Right ventricle myocardium inferior (tissue), 1 donor: ENCODE data around the gene RNFT2. TPM values are rescaled to one million over a fixed set of nuclear protein-coding genes. Genes with fewer than 3 reads are reported as not detected.

Experiments
- ATAC-seq: fragments of 200-7000 bp; cut with Tn5 transposase; one replicate; pipeline ENCODE4 v1.9.1; 2020; ENCODE audit warnings: mild to moderate bottlenecking, moderate library complexity
- DNase-seq: peaks from one replicate; pipeline ENCODE4 v3.0.0; 2021; ENCODE audit errors: missing footprints
- intact Hi-C: fragments of 100-400 bp; cut with DNase I; formaldehyde crosslinking; loops from one replicate; pipeline ENCODE4 v1.11.0; 2022
- total RNA-seq: library from RNA; stranded (reverse); fragmentation: NEBNext Ultra II Directional; extraction: Animal tissue kit (Norgen Biotek cat#: 25700); gene quantifications from one replicate; pipeline ENCODE4 v1.2.1, GENCODE V29; 2021
- donor health status: DM: no; HTN: yes; CAD: no; lungs with severe emphysema.

The RNFT2 gene
- total RNA-seq, 1 donor from 2014 or later: 1.0 TPM

DNA sequence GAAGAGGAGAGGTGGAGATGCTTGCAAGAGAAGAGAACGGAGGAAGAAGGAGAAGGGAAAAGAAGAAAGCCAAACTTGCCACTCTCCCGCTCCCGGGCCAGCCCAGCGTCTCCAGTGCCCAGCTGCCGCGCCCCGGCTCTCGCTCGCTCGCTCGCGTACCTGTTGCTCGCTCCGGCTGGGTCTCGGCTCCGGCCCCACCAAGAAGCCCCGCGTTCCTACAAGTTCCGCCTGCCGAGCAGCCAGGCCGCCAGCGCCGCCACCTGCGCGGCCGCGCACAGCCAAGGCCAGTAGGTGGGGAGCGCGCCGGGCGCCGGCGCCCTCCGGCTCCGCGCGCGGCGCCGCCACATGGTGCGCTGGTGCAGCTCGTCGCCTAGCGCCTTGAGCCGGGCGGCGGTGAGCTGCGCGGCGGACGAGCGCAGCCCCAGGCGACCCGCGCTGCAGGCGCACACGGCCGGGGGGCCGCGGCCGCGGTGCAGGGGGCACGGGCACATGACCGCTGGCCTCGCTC lies 142.8 kb downstream of the RNFT2 start:
- ATAC-seq (peak; percentile 81), DNase-seq (no peak)
- intact Hi-C loops: loop anchor here (5.0 kb wide), 1 partner anchor 179 kb away; no protein-coding TSS in a partner anchor

DNA sequence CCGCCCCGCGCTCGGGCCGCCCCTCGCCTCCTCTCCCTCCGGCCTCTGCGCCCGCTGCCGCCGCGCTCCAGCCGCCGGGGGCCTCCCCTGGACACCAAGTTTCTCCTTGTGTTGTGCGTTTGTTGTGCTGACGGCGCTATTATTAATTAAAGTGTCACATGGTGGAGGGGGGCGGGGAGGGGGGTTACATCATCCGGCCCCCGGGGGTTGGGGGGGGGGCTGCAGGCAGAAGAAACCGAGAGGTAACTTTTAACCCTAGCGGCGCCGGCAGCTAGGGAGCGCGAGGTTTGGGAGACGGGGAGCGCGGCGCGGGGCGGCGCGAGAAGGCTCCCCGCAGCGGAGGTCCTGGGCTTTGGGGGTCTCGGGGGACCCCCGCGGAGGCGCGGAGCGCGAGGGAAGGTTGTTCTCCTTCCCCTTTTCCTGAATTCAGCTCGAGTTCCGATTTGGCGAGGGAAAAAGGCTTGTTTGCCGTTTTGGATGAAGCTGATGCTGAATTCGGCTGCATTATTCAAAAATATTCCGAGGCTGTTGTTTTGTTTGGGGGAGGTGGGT lies 143.3 kb downstream of the RNFT2 start, which contains the start of gene HRK:
Gene HRK (minus strand): TSS at position 117 of the 552 bp plus-strand sequence. CDS start 134 bp downstream, outside the sequence.
- no peak for ATAC-seq

GRCh38 chr12:116881877-116882507 lies 143.9 kb downstream of the RNFT2 start:
- intact Hi-C loops: loop anchor here (5.0 kb wide), 1 partner anchor 180 kb away; no protein-coding TSS in a partner anchor

More for the DNA sequence above, 143.3 kb downstream of the RNFT2 start, which contains the start of gene HRK:
- intact Hi-C loops: loop anchor here (5.0 kb wide), 1 partner anchor 179 kb away; no protein-coding TSS in a partner anchor
- DNase-seq: no peak

GRCh38 chr12:116882742-116883141 lies 144.6 kb downstream of the RNFT2 start:
- intact Hi-C loops: loop anchor here (5.0 kb wide), 1 partner anchor 180 kb away; no protein-coding TSS in a partner anchor
- DNase-seq (no peak), ATAC-seq (no peak)

More at GRCh38 chr12:116881877-116882507, 143.9 kb downstream of the RNFT2 start:
- DNase-seq: no peak
- ATAC-seq: no peak

DNA sequence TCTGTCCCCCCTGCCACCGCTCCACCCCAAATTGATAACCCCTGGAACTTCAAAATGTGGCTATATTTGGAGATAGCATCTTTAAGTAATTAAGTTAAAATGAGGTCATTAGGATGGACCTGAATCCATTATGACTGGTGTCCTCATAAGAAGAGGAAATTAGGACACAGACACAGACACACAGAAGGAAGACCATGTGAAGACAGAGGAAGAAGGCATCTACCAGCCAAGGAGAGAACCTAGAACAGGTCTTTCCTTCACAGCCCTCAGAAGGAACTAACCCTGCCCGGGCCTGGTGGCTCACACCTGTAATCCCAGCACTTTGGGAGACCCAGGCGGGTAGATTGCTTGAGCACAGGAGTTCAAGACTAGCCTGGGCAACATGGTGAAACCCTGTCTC lies 146.8 kb downstream of the RNFT2 start:
- ATAC-seq (no peak), DNase-seq (no peak)
- intact Hi-C loops: loop anchor here (5.0 kb wide), 1 partner anchor 183 kb away; no protein-coding TSS in a partner anchor

DNA sequence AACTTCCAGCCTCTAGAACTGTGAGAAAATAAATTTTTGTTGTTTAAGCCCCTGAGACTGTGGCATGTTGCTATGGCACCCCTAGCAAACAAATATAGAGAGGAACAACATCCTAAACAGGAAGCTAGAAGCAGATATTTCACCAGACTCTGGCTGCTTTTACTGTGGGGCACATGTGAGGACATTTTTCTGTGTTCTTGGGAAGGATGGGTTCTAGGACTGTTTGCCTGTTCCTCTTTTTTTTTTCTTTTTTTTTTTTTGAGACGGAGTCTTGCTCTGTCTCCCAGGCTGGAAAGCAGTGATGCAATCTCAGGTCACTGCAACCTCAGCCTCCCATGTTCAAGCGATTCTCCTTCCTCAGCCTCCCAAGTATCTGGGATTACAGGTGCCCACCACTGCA lies 147.4 kb downstream of the RNFT2 start:
- intact Hi-C loops: no loop called here
- ATAC-seq (no peak), DNase-seq (no peak)

DNA sequence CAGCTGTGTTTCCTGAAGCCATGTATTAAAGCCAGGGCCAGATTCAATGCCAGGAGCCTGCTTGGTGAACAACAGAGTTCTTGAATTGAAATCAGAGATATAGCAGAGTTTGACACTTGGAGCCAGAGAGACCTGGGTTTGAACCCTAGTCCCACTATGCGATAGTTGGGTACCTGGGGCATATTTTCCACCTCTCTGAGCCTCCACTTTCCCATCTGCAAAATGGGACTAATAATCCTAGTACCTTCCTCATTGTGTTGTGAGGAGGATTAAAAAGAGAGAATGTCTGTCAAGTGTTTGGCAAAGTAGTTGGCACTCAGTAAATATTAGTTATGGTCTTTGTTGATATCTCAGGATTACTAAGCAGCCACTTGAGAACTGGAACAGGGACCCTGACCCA lies 149.1 kb downstream of the RNFT2 start:
- no peak for DNase-seq
- no peak for ATAC-seq
- intact Hi-C loops: no loop called here

DNA sequence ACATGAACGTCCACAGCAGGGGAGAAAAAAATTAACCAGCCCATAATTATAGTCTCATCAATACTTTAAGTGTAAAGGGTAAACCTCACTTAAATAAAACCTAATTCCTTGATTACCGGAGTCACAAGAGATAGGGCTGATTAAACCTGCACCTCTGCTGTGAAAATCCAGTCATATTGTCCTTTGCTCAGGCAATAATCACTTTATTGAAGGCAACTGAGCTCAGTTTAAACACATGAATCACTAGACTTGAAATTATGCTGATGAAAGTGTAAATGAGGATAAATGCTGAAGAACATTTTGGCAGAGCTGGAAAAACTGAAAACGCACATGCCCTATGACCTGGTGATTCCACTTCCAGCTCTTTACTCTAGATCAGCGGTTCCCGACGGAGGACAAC lies 149.8 kb downstream of the RNFT2 start:
- intact Hi-C loops: no loop called here
- DNase-seq: no peak

DNA sequence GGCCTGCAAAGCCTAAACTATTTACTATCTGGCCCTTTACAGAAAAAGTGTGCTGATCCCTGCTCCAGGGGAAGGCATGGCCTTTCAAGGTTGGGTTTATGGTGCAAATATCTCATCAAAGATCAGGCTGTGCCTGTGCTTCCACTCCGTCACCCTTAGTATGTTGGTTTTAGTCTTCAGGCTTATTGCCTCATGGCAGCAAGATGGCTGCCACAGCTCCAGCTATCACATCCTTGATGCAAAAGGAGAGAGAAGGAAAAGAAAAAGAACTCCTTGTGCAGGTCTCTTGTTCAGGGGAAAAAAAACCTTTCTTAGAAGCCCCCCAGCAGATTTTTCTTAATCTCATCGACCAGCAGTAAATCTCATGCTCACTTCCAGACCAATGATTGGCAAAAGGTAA lies 152.2 kb downstream of the RNFT2 start:
- ATAC-seq (no peak), DNase-seq (no peak)
- intact Hi-C loops: no loop called here

More for the DNA sequence above, 149.8 kb downstream of the RNFT2 start:
- ATAC-seq: no peak

GRCh38 chr12:116891019-116891418 lies 152.9 kb downstream of the RNFT2 start:
- ATAC-seq: no peak
- no peak for DNase-seq
- intact Hi-C loops: no loop called here

GRCh38 chr12:116892349-116893140 lies 154.4 kb downstream of the RNFT2 start:
- ATAC-seq (no peak), DNase-seq (no peak)
- intact Hi-C loops: no loop called here

DNA sequence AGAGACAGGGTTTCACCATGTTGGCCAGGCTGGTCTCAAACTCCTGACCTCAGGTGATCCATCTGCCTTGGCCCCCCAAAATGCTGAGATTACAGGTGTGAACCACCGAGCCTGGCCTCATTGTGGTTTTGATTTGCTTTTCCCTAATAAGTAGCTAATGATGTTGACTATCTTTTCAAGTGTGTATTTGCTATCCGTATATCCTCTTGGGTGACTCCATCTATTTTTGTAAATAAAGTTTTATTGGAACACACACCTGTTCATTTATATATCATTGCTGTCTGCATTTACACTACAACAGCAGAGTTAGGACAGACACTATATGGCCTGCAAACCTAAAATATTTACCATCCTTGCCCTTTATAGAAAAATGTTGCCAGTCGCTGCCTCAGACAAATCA lies 156.8 kb downstream of the RNFT2 start:
- ATAC-seq (no peak), DNase-seq (no peak)
- intact Hi-C loops: no loop called here

DNA sequence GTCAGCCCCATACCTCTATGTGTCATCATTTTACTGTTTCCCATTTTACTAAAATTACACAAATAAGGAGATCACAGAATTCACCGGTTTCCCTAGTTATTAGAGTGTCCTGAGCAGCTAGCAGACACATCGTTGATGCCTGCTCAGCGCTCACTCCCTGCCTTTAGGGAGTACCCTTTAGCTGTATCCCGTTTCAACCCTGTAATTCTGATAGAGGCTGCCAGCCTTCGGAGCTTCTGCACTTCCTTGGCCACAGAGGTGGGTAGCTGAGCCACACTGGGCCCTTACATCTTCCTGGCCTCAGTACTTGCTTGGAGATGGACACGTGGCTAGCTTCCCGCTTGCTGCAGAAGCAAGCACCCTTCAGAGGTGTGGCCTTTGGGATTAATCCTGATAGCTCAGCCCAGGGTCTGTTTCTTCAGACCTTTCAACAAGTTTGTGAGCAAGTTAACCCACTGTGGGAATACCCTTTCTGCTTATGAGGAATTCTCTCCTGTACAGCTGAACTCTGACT lies 158.4 kb downstream of the RNFT2 start:
- DNase-seq: no peak
- ATAC-seq: no peak
- intact Hi-C loops: no loop called here

- intact Hi-C loops: no loop called here
- ATAC-seq (no peak), DNase-seq (no peak)
These were observed 159.4 kb downstream of the RNFT2 start for GRCh38 chr12:116897476-116897875.

- DNase-seq (no peak), ATAC-seq (no peak)
- intact Hi-C loops: no loop called here
These were observed 160.6 kb downstream of the RNFT2 start for GRCh38 chr12:116898669-116899068.

- ATAC-seq (no peak), DNase-seq (no peak)
- intact Hi-C loops: no loop called here
These were observed 163.5 kb downstream of the RNFT2 start for GRCh38 chr12:116901612-116902011.
